ENCODE data around the gene TPO.

Gene TPO

GRCh38 chr2:1440581-1440980, 27.3 kb downstream of the TPO start:
- H3K27me3 Mint-ChIP-seq (ENCODE audit: low read depth, poor library complexity) = peaks cover 18% of the 10 kb centered on the region
- H3K9me3 Mint-ChIP-seq = peaks cover 28% of the 10 kb centered on the region
- no peak for TF ChIP-seq CTCF (IDR thresholded peaks at IDR 0.05)
- no peak for DNase-seq
- no peaks in the 10 kb centered on the region for H3K36me3 Mint-ChIP-seq (ENCODE audit: low read depth)
- no peak overlapping the region for H3K27ac Mint-ChIP-seq
- H3K4me3 Mint-ChIP-seq = no peak overlapping the region
- peaks cover 16% of the 10 kb centered on the region for H3K4me1 Mint-ChIP-seq

- Mint-ChIP-seq H3K27ac (no peak overlapping the region), H3K9me3 (peaks cover 18% of the 10 kb centered on the region), H3K36me3 (ENCODE audit: low read depth) (no peaks in the 10 kb centered on the region), H3K4me3 (no peak overlapping the region), H3K4me1 (peaks cover 35% of the 10 kb centered on the region), H3K27me3 (ENCODE audit: low read depth, poor library complexity) (peaks cover 25% of the 10 kb centered on the region)
- DNase-seq = no peak
- TF ChIP-seq CTCF (IDR thresholded peaks at IDR 0.05) = no peak
These were observed 33.0 kb downstream of the TPO start for GRCh38 chr2:1446301-1446700.

- H3K27me3 Mint-ChIP-seq (ENCODE audit: low read depth, poor library complexity) = peaks cover 25% of the 10 kb centered on the region
- peaks cover 38% of the 10 kb centered on the region for H3K4me1 Mint-ChIP-seq
- no peak for TF ChIP-seq CTCF (IDR thresholded peaks at IDR 0.05)
- H3K9me3 Mint-ChIP-seq = peaks cover 5% of the 10 kb centered on the region
- H3K36me3 Mint-ChIP-seq (ENCODE audit: low read depth) = no peaks in the 10 kb centered on the region
- no peak for DNase-seq
- H3K4me3 Mint-ChIP-seq = no peak overlapping the region
- no peak overlapping the region for H3K27ac Mint-ChIP-seq
These were observed 34.7 kb downstream of the TPO start for GRCh38 chr2:1448009-1448408.

GRCh38 chr2:1450915-1451314, 37.7 kb downstream of the TPO start:
- no peak for DNase-seq
- peaks cover 7% of the 10 kb centered on the region for H3K9me3 Mint-ChIP-seq
- H3K4me3 Mint-ChIP-seq = no peak overlapping the region
- peaks cover 38% of the 10 kb centered on the region for H3K4me1 Mint-ChIP-seq
- no peak for TF ChIP-seq CTCF (IDR thresholded peaks at IDR 0.05)
- H3K36me3 Mint-ChIP-seq (ENCODE audit: low read depth) = no peaks in the 10 kb centered on the region
- H3K27me3 Mint-ChIP-seq (ENCODE audit: low read depth, poor library complexity) = peaks cover 30% of the 10 kb centered on the region
- no peak overlapping the region for H3K27ac Mint-ChIP-seq

DNA sequence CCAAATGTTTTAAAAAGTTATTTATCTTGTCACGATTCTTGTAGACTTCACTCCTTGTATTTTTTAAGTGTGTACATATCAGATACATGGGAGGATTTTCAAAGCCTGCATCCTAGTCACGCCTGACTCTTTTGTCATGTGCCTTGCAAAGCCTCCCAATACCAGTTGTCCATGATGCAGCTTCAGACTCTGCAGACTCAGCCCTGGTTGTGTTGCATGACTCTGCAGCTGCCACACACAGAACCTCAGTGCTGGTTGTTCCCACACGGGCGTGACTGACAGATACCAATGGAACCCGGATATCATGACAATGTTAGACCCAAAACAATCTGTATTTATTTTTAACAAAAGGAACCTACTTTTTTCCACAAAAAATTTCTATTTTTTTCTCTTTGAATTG, 38.2 kb downstream of the TPO start:
- Mint-ChIP-seq H3K36me3 (ENCODE audit: low read depth) (no peaks in the 10 kb centered on the region), H3K27ac (no peak overlapping the region), H3K9me3 (peaks cover 7% of the 10 kb centered on the region), H3K4me1 (peaks cover 38% of the 10 kb centered on the region), H3K4me3 (no peak overlapping the region), H3K27me3 (ENCODE audit: low read depth, poor library complexity) (peaks cover 26% of the 10 kb centered on the region)
- TF ChIP-seq CTCF (IDR thresholded peaks at IDR 0.05) = no peak
- no peak for DNase-seq

GRCh38 chr2:1453561-1453960, 40.3 kb downstream of the TPO start:
- Mint-ChIP-seq H3K27ac (no peak overlapping the region), H3K9me3 (peaks cover 7% of the 10 kb centered on the region), H3K4me3 (no peak overlapping the region), H3K27me3 (ENCODE audit: low read depth, poor library complexity) (peaks cover 19% of the 10 kb centered on the region), H3K36me3 (ENCODE audit: low read depth) (no peaks in the 10 kb centered on the region), H3K4me1 (peaks cover 21% of the 10 kb centered on the region)
- no peak for TF ChIP-seq CTCF (IDR thresholded peaks at IDR 0.05)
- no peak for DNase-seq

Measured in nephron progenitor cell (in vitro differentiated cells).